HG02840 (cell line): ENCODE results near the gene MISP.
"Not testable (repeated sequence)": the region's sequence is repeated elsewhere in the genome, so short reads cannot be mapped to it uniquely, and the experiment has no call there.

Source experiments
- ATAC-seq: cut with Tn5 transposase; IDR thresholded peaks from one replicate; pipeline ENCODE4 v1.9.1; 2021; ENCODE audit warnings: mild to moderate bottlenecking, moderate library complexity, moderate number of reproducible peaks; ENCODE audit not compliant: unreplicated experiment, low FRiP score

MISP gene

GRCh38 chr19:723714-724113 lies 27.2 kb upstream of the MISP start:
- ATAC-seq = no peak

DNA sequence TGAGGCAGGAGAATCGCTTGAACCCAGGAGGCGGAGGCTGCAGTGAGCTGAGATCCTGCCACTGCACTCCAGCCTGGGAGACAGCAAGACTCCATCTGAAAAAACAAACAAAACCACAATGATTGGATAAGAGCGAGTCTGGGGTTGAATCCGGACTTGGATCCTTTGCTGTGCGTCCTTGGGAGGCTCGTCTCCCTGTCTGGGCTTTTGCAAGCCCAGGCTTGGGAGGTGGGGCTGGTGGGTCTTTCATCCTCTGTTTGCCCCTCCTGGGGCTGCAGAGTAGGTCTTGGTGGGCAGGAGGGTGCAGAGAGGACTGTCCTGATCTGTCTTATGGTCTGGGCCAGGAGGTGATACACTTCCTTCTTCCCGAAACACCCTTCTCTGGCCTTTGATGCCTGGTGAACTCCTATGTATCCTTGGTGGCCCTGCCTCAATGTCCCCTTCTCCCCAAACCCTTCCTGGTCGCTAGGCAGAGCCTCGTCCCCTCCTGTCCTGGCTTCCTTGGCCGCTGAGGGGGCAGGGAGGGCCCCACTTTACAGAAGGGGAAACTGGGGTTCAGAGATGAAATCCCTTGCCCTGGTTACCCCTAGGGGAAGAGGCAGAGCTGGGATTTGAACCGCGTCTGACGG lies 25.3 kb upstream of the MISP start:
- no peak for ATAC-seq

DNA sequence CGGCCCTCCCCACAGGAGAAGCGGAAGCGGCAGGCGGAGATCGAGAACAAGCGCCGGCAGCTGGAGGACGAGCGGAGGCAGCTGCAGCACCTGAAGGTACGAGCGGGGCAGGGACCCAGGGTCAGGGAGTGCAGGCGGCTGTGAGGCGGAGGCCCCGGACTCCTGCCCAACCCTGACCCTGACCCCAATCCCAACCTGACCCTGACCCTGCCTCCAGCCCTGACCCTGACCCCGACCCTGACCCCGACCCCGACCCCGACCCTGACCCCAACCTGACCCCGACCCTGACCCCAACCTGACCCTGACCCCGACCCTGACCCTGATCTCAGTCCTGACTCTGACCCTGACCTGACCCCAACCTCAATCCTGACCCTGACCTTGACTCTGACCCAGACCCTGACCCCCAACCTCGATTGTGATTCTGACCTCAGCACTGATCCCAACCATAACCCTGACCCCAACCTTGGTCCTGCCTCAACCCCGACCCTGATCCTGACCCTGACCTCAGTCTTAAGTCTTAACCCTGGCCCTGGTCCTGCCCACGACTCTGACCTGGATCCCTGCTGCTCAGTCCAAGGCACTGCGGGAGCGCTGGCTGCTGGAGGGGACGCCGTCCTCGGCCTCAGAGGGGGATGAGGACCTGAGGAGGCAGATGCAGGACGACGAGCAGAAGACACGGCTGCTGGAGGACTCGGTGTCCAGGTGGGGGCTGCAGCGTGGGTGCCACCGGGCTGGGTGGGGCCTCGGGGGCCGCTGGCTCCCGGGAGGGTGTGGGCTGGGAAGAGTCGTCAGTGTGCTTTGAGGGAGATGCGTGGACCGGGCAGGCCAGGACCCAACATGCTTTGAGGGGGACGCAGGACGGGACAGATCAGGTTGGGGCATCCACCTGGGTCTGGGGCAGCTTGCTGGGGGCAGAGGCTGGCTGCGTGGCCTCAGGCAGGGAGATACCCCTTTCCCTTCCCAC lies 23.6 kb upstream of the MISP start:
- ATAC-seq = no peak

DNA sequence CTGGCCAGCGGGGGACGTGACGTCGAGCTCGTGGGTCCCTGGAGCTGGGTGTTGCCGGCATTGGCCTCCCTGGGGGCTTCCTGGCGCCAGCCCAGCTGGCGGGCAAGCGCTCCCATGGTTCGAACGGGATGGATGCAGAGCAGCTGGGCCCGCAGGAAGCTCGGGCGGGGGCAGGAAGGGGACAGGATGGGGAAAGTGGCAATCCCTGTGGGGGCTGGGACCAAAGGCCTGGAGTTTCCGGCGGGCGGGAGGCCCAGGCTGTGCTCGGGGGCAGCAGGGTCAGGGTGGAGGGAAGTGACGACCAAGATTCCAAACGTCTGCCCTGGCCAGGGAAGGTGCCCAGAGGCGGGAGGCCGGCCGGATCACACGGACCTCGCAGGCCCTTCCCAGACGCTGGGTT lies 22.9 kb upstream of the MISP start:
- no peak for ATAC-seq

GRCh38 chr19:729564-729963 lies 21.3 kb upstream of the MISP start:
- not testable (repeated sequence) for ATAC-seq

DNA sequence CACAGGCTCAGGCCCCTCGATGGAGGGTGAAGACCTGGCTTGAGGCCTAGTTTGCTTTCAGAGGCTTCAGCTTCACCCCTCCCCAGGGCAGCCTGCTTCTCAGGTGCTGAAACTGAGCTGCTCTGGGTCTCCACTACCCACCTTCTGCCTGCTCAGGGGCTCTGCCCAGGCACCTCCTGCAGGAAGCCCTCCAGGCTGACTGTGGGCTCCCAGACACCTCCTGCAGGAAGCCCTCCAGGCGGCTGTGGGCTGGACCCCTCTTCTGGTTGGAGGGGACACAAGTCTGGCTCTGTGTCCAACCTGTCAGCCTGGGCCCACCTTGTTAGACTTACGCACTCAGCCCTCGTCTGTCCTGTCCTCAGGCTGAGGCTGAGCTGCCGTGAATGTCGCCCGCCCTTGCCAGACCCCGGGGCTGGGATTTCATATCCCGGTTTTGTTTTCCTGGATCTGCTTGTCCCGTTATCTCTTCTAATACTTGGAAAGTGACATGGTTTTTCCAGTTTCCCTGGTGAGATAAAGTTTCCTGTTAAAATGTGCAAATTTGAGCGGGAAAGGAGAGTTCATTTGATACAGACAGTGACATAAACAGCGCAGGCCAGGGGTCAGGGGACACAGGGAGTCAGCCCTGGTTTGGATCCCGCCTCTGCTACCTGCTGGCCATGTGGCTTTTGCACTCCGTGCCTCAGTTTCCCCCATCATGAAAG lies 20.8 kb upstream of the MISP start:
- no peak for ATAC-seq

DNA sequence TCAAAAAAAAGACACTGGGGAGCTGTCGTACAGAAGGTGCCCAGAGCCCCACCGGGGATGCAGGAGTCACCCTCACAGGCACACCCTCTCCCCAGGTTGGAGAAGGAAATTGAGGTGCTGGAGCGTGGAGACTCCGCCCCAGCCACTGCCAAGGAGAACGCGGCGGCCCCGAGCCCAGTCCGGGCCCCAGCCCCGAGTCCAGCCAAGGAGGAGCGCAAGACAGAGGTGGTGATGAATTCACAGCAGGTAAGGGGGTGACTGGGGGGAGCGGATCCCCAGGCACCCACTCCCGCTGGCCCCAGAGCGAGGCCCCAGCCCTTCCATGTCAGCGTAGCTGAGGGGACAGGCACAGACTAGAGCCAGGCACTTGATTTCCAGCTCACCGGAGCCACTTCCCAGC lies 19.9 kb upstream of the MISP start:
- no peak for ATAC-seq

GRCh38 chr19:732148-733069 lies 18.5 kb upstream of the MISP start:
- ATAC-seq = no peak

DNA sequence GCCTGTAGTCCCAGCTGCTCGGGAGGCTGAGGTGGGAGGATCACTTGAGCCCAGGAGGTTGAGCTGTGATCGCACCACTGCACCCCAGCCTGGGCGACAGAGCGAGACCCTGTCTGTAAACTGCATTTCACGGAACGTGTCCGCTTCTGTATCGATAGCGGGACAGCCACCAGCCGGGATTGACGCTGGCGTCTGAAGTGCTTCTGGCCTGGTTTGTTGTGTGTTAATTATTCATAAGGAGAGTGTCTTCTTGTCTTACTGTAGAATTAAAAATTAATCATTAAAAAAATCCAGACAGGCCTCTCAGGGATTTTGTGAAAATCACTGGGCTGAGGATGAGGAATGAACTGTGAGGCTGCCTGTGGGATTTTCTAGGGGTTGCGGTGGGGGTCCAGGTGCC lies 16.2 kb upstream of the MISP start:
- no peak for ATAC-seq

GRCh38 chr19:736125-736524 lies 14.8 kb upstream of the MISP start:
- no peak for ATAC-seq

DNA sequence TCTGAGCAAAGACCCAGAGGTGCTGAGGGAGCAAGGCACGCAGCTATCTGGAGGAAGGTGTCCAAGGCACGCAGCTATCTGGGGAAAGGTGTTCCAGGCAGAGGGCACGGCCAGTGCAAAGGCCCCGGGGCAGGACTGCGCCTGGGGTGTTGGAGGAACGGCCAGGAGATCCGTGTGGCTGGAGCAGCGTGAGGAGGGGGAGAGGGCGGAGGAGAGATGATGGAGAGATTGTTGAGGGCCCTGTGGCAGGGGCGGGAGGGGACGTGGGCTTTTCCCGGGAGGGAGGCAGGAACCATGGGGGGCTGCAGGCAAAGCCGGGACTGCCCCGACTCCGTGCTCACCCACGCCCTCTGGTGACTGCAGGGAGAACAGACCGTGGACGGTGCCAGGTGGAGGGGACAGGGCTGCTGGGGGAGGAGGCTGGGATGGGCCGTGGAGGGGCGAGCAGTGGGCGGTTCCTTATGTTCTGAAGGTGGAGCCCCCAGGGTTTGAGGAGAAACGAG lies 13.3 kb upstream of the MISP start:
- ATAC-seq = no peak

GRCh38 chr19:738509-739128 lies 12.3 kb upstream of the MISP start:
- no peak for ATAC-seq

- no peak for ATAC-seq
Observed at GRCh38 chr19:739998-740715, 10.8 kb upstream of the MISP start.

- not testable (repeated sequence) for ATAC-seq
Observed at GRCh38 chr19:740816-741505, 10.0 kb upstream of the MISP start.

DNA sequence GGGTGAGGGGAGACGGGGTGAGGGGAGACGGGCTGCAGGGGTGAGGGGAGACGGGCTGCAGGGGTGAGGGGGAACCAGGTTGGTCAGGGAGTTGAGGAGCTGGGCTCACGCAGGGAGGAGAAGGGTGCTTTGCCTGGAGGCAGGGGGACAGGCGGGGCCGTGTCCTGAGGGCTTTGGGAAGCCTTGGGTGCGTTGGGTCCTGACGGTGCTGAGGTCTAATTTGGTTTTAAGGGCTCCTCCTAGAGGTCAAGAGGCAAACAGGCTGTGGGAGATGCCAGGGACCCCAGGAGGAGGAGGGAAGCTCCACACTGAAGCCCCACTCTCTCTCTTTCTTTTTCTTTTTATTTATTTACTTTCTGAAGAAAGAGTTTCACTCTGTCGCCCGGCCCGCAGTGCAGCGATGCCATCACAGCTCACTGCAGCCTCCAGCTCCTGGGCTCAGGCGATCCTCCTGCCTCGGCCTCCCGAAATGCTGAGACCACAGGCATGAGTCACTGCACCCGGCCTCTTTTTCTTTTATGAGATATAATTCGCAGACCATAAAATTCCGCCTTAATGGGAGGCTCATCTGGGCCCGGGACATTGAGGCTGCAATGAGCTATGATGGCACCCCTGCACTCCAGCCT lies 9.3 kb upstream of the MISP start:
- no peak for ATAC-seq

- ATAC-seq = no peak
Observed at GRCh38 chr19:742540-743075, 8.3 kb upstream of the MISP start.

GRCh38 chr19:743168-743687 lies 7.7 kb upstream of the MISP start:
- ATAC-seq = no peak
